ENCODE results near the gene XRCC4.

GRCh38 chr5:83400241-83400640 lies 322.9 kb downstream of the XRCC4 start:
- TF ChIP-seq CTCF (IDR thresholded peaks at IDR 0.05) (no peak), EP300 (IDR thresholded peaks at IDR 0.05) (no peak), POLR2A (IDR thresholded peaks at IDR 0.05) (no peak)
